Gastroesophageal sphincter (tissue), 3 donors: ENCODE results near the gene KCND2.

ENCODE experiments used
- EP300 ChIP-seq: sonication (generic); formaldehyde crosslinking; IDR thresholded peaks from one replicate; pipeline ENCODE4 v1.6.1; 2017; ENCODE audit warnings: antibody characterized with exemption, mild to moderate bottlenecking
- POLR2A ChIP-seq, 2 donors: fragments of 450-650 bp; IDR thresholded peaks; one replicate each; pipeline ENCODE4 v1.6.1; 2017; ENCODE audit warnings: antibody characterized with exemption in 2 of 2, mild to moderate bottlenecking in 2 of 2, moderate library complexity in 1 of 2
- POLR2AphosphoS5 ChIP-seq: sonication (generic); formaldehyde crosslinking; IDR thresholded peaks from one replicate; pipeline ENCODE4 v1.6.1; 2017; ENCODE audit warnings: antibody characterized with exemption
- TF ChIP-seq, protein P1 (sequence below), 4 experiments: fragments of 200-600 bp in 2 of 4; fragments of 450-650 bp in 2 of 4; sonication (generic) in 1 of 4; IDR thresholded peaks; one replicate each; pipeline ENCODE4 v1.5.1; 2017 to 2019; ENCODE audit warnings: antibody characterized with exemption in 4 of 4, mild to moderate bottlenecking in 2 of 4, moderate library complexity in 2 of 4

DNA sequence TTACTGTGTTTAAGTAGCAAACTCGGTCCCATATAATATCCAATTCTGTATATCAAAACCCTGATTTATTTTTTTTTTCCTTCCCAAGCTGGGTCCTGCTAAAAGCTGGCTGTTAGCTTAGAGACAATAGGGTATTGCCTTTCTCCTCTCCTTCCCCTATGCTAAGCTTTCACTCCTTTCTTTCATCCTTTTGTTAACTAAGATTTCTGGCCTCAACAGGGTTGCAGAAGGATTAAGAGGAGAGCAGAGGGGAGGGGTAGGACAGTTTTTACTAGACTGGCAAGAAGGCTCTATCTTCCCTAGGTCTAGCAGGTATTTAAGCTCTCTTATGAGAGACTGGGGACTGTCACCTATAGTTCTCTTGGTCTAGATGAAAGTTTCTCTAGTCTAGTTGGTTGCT lies 229.2 kb downstream of the KCND2 start:
- TF ChIP-seq, protein P1, sequence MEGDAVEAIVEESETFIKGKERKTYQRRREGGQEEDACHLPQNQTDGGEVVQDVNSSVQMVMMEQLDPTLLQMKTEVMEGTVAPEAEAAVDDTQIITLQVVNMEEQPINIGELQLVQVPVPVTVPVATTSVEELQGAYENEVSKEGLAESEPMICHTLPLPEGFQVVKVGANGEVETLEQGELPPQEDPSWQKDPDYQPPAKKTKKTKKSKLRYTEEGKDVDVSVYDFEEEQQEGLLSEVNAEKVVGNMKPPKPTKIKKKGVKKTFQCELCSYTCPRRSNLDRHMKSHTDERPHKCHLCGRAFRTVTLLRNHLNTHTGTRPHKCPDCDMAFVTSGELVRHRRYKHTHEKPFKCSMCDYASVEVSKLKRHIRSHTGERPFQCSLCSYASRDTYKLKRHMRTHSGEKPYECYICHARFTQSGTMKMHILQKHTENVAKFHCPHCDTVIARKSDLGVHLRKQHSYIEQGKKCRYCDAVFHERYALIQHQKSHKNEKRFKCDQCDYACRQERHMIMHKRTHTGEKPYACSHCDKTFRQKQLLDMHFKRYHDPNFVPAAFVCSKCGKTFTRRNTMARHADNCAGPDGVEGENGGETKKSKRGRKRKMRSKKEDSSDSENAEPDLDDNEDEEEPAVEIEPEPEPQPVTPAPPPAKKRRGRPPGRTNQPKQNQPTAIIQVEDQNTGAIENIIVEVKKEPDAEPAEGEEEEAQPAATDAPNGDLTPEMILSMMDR (IDR thresholded peaks at IDR 0.05): no peak
- no peak for TF ChIP-seq EP300
- TF ChIP-seq POLR2A (IDR thresholded peaks at IDR 0.05): no peak
- no peak for TF ChIP-seq POLR2AphosphoS5
